GM19328 (cell line): ENCODE measurements around the gene FAM83D.
"Not testable (repeated sequence)": the region's sequence is repeated elsewhere in the genome, so short reads cannot be mapped to it uniquely, and the experiment has no call there.

Experiments
- ATAC-seq: cut with Tn5 transposase; IDR thresholded peaks from one replicate; pipeline ENCODE4 v1.9.1; 2021; ENCODE audit warnings: mild to moderate bottlenecking, moderate library complexity; ENCODE audit not compliant: unreplicated experiment

The FAM83D gene

DNA sequence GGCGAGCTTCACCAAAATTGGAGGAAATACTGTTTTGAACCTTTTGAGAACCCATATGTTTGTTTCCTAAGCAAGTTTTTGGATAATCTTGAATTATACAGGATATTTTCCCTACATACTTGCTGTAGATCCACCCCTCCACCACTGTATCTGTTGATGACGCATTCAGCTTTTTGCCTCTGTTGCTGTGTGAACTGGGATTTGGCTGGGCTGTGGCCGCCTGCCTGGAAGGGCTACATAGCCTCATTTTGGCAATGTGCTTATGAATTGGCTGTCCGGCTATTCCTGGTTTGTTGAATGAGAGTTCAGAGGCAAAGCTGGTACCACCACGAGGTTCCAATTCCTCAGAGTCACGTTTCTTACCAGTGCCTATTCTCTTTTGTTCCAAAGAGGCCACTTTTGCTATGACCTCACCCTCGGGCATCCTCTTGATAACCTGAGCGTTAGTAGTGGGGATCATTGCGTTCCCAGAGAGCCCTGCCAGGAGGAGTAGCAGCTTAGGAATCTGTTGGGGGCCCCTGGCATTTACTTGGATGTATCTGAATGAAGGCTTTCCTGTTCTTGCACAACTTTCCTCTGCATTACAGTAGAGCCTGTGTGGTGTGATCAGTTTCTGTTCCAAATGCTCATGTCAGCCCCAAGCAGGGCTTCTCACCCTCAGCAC is 6.4 kb downstream of the FAM83D start:
- no peak for ATAC-seq

DNA sequence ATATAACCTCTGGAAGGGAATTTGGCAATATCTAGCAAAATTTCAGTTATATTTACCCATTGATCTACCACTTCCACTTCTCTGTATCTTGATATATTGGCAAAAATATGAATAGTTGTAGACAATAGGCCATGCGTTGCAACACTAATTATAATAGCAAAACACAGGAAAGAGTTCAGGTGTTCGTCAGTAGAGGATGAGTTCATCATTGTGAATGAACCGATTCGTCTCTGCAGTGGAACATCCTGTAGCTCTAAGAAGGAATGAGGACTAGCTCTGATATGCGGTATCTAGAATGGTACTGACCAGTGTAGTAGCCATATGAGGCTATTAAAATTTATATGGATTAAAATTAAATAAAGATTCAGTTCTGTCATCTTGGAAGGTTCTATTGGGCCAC is 8.3 kb downstream of the FAM83D start:
- ATAC-seq = no peak

DNA sequence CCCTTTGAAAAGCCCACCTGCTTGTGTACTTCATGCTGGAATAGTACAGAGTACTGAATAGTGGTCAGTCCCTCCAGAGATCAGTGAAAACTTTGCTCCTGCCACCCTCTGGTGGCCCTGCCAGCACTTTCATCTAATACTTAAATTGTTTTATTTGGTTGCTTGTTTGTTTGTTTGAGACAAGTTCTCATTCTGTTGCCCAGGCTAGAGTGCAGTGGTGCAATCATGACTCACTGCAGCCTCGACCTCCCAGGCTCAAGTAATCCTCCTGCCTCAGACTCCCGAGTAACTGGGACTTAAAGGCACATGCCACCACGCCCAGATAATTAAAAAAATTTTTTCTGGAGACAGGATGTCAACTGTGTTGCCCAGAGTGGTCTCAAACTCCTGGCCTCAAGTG is 9.1 kb downstream of the FAM83D start:
- ATAC-seq = no peak

DNA sequence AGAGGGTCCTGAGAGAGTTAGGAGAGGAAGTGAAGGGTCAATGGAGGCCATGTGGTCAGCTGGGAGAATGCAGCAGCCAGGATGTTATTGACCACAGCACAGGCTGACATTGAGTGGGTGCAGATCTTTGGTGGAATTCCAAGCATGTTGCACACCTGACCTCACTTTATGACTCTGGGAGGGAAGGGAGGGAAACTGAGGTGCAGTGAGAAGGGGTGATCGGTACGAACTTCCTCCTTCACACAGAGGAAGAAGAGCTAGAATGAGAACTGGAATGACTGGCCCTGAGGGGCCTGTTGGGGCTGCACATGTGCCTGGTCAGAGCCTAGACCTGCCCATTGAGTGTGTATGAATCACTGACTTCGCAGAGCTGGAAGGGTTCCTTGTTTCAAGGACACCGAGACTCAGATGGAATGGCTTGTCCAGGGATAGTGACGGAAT is 9.8 kb downstream of the FAM83D start:
- ATAC-seq = no peak

DNA sequence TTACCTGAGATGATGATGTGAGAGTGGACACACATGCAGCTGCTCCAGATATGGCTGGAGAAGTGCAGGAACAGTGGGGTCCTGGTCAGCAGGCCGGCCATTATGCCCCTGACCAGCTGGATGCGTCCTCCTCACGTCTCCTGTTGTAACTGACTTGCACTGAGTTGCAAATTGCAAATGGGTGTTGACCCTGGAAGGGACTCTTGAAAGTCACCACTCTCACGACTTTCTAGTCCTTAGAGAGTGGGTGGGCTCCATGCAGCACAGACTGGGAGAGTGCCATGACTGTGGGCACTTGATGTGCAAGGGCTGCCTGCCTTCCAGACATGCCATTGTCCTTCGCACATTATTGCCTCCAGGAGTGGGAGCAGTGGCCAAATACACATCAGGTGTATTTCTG is 10.8 kb downstream of the FAM83D start:
- no peak for ATAC-seq

DNA sequence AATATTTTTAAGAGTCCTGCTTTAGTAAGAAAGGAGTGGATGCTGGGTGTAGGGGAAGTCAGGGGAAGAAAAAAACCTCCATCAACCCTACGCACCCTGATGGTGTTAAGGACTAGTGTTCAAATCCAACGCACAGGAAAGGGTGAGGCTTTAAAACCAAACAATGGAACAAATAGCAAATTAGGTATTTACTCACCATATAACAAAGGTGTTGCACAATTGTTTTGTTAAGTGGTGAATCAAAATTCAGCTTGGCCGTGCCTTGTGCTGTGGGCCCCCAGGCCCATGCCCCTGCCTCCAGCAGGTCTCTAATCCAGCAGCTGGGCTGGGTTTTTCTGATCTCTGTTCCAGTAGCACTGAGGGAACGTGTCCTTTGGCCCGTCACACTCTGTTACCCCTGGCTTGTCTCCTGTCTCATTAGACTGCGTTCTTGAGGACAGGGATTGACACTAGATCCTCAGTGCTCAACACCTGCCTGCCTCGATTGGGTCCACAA is 11.8 kb downstream of the FAM83D start:
- no peak for ATAC-seq

DNA sequence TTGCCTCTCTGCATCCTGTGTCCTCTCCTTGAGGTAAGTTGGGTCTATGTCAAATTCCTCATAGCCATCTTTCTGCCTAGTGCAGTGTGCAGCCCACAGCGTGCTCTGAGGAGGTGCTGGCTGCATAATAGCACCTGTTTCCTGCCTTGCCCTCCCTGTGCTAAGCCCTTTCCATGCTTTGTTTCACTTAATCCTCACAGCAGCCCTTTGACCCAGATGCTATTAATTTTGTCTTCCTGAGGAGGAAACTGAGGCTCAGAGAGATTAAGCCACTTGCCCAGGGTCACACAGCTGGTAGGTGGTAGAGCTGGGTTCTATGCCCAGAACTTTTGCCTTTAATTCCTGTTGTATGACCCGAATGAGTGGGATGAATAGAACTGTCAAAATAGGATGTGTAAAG is 13.5 kb downstream of the FAM83D start:
- no peak for ATAC-seq

DNA sequence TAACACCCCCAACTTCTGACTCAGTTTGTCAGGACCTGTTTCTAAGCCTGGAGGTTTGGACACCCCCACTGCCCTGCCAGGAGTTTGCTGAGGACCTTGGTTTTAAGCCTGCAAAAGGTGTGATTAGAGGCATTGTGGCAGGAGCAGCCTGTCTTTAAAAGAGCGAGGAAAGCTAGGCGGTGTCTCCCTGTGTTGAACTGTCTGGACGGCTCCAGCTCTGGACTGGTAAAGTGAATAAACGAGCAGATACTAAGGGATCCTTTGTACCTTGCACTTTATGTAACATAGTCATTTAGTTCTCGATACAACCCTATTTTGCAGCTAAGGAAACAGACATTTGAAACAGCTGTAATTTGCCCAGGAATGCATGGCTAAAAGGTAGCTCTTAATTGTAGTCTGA is 14.4 kb downstream of the FAM83D start:
- no peak for ATAC-seq

DNA sequence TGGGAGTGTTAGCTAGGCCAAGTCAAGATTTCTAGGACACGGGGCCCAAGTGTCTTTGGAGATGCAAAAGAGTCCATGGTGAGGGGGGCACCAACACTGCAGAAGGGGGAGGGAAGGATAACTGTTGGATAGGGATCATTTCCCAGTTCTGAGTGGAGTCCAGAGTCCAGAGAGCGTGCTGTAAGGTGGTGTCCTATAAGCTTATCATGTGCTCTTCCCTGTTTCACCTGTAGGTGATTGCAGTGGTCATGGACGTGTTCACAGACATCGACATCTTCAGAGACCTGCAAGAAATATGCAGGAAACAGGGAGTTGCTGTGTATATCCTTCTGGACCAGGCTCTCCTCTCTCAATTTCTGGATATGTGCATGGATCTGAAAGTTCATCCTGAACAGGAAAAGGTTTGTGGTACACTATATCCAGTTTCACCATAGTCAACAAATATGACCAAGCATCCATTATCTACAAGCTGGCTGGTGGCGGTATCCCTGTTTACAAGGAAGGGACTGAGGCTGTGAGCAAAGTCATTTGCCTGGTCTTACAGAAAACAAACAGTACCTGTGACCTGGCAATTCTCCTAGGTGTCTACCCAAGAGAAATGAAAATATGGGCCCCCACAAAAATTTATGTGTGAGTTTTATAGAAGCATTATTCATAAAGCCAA is 15.6 kb downstream of the FAM83D start:
- no peak for ATAC-seq

DNA sequence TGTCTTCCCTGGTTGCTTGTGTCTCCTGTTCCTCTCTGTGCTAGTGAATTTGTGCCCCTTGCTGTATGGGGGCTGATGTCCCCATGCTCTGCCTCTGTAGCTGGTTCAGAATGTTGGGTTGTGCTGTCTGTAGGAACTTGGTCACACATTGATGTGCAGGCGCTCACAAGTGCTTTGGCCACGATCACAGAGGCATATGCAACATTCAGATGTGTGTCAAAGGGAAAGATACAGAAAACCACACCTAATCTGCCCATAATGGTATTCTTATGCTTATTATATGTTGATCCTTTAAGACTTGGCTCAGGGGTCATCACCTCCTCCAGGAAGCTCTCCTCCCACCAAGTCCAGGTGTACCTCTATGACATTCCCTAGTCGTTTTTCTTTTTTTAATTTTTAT is 18.8 kb downstream of the FAM83D start:
- ATAC-seq = no peak

DNA sequence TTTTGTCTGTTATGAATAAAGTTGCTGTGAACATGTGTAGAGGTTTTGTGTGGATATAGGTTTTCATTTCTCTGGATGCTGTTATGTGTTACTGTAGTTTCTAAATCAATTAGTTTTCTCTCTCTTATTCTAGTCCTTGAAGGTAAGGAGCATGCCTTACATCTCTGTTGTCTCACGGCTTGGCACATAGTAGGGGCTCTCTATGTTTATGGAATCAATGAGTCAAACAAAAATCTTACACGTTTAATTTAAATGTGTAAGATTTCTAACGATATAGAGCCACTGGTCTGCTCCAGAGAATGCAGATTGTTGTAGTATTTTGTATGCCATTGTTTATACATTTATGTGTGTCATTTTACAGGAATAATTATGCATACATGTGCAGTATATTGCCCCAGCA is 20.6 kb downstream of the FAM83D start:
- ATAC-seq = no peak

DNA sequence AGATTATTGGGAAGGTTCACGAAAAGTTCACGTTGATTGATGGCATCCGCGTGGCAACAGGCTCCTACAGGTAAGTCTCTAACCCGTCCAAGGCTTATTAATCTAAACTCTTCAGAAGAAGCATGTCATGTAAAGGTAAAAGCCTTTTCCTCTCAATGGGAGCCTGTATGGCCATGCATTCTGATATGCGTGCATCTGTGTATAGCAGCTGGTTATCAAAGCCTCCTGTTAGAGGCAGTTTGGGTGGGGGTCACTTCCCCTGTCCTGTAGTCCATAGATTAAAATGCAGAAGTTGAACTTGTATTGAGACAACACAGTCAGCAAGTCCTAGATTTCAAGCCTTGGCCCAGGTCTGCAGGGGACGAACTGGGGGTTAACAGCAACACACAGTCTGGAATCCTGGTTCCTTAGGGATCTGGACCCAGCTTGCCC is 21.7 kb downstream of the FAM83D start:
- ATAC-seq = no peak

DNA sequence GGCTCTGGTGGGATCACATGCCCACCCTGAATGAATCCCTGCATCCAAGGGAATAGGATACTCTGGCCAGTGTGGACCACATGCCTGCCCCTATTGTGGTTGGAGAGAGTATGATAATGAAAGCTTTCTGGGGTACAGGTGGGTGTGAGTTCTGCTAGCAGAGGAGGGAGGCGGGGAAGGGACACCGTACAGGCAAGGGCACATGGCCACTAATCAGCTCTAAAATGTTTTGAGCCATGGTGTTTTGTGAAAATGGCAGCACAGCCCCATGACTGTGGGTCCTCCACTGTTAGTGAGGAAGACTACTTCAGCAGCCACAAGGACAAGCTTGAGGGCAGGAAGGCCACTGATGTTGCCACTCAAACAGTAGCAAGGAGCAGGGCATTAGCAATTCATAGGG is 24.0 kb downstream of the FAM83D start:
- no peak for ATAC-seq

DNA sequence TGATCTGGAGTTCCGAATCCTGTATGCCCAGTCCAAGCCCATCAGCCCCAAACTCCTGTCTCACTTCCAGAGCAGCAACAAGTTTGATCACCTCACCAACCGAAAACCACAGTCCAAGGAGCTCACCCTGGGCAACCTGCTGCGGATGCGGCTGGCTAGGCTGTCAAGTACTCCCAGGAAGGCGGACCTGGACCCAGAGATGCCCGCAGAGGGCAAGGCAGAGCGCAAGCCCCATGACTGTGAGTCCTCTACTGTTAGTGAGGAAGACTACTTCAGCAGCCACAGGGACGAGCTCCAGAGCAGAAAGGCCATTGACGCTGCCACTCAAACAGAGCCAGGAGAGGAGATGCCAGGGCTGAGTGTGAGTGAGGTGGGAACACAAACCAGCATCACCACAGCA is 25.4 kb downstream of the FAM83D start:
- ATAC-seq = no peak

DNA sequence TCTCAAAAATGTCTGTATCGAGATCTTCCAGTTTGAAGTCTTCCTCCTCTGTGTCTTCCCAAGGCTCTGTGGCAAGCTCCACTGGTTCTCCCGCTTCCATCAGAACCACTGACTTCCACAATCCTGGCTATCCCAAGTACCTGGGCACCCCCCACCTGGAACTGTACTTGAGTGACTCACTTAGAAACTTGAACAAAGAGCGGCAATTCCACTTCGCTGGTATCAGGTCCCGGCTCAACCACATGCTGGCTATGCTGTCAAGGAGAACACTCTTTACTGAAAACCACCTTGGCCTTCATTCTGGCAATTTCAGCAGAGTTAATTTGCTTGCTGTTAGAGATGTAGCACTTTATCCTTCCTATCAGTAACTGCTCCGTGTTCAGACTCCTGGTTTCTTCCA is 25.9 kb downstream of the FAM83D start:
- no peak for ATAC-seq

DNA sequence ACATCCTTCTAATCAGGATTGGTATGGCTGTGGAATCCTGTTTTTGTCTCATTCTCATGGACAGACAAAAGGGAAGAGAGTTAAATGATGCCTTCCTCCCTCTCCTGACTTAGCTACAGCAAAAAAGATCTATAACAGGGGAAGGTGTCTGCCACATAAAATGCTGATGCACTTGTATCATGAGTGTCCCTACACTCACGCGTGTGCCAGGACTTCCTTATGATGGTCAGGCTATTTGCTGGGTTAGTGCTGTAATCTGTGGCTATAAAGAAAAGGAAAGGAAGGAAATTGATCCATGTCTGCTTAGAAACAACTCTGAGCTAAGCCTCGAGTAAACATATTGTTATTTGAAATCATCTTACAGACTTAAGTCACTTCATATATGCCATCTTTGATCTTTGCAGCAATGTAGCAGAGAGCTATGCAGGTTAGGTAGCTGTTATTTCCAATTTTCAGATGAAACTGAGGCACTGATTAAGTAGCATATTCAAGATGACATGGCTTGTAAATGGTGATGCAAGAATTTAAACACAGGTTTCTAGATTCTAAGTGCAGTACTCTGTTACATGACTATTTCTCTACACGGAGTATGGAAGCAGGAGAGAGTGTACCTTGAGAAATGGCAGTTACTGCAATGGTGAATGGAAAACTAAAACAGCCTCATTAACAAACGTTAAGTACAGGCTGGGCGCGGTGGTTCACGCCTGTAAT is 27.6 kb downstream of the FAM83D start:
- no peak for ATAC-seq

DNA sequence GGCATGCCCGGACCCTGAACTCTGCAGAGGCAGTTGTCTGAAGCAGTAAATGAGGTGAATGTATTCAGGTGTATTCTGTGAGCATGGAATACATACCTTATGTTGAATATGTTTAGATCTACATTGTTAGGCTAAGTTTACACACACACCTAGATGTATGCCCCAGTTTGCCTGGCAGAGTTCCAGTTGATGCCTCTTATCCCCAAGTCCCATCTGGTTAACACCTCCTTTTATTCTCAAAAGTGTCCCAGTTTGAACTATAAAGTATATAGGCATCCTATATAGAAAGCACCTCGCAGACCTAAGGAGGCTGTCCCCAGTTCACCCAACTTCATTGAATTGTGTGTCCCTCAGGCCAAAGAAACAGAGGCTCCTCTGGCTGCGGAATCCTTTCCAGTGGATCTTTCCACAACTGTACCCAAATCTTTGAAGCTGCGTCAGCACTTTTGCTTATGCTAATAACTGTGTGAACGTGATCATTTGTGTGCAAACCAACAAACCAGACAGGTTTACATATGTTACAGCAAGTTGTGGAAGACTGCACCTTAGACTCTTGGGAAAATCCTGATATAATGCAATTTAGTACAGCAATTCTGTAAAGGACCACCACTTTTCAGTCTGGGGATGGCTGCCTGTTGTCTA is 31.1 kb downstream of the FAM83D start:
- no peak for ATAC-seq

DNA sequence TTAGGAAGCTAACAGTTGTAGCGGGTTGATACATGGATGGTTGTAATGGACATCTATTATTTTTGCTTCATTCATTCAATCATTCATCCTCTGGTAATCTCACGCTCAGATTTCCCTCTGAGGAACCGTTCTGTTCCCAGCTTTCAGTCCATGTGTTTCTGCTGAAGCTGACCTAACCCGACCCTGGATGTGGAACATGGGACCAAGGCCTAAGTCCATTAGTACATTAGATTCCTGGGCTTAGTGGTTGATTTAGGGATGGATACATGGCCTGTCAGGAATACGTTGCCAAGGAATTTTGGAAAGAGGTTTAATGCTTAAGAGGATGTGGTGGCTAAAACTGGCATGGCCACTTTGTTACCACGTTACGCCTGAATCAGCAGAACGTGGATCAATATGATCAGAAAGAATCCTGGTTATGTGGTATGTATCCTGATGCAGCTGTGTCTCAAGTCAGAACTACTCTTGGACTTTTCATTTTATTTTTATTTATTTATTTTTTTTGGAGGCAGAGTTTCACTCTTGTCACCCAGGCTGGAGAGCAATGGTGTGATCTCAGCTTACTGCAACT is 31.8 kb downstream of the FAM83D start:
- ATAC-seq = no peak

DNA sequence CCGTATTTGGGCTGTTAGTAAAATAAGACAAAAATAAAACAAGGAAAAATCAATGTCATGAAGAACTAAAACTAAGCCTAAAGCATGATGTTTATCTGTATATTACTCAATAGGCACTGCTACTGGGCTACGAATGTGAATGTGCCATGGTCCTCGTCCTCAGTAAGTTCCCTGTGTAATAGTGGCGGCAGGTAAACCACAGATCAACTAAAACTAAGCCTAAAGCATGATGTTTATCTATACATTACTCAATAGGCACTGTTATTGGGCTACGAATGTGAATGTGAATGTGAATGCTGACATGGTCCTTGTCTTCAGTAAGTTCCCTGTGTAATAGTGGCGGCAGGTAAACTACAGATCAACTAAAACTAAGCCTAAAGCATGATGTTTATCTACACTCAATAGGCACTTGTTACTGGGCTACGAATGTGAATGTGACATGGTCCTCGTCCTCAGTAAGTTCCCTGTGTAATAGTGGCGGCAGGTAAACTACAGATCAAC is 34.0 kb downstream of the FAM83D start:
- ATAC-seq = not testable (repeated sequence)

DNA sequence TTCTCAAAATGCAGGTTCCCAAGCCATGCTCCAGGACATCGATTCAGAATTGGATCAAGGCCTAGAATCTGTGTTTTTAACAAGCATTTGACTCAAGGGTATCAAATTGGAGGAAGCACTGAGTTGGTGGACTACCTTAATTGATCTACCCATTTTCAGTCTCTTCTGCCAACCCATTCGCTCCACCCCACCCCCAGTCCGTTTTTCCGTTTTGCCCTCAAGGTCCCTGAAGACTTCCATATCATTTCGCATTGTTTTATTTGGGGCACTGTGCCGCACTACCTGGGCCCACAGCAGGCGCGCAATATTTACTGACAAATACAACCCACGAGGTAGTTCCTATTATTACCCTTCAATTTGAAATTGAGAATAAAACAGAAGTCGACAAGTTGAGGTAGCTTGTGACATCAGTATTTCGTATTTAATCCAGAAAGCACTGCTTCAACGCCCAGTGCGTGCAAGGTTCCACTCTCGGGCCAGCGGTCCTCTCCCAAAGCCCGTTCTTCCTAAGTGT is 35.4 kb downstream of the FAM83D start:
- ATAC-seq = no peak
